DMS 273 treated with DMSO at 0.1 percent for 48 hours (cell line): ENCODE measurements around the gene HMSD.
A peak's percentile ranks its signal among the peaks of the same experiment; 100 is the strongest.
"Not testable (repeated sequence)": the region's sequence is repeated elsewhere in the genome, so short reads cannot be mapped to it uniquely, and the experiment has no call there.

Experiments used
- DNase-seq: peaks from one replicate; lab custom pipeline; 2025; lab: John Stamatoyannopoulos, UW

Gene HMSD

GRCh38 chr18:63949068-63949737 lies at the start of gene HMSD:
Gene HMSD, plus strand, starts transcription at chr18:63949301. Its CDS starts 4,155 bp downstream, at chr18:63953456.
- no peak for DNase-seq

- no peak for DNase-seq
Measured at GRCh38 chr18:63903851-63904570, 45.1 kb upstream of the HMSD start.

- DNase-seq: no peak
Measured at GRCh38 chr18:63904694-63905093, 44.4 kb upstream of the HMSD start.

GRCh38 chr18:63905361-63905760 lies 43.7 kb upstream of the HMSD start:
- DNase-seq: no peak

- DNase-seq: no peak
Measured at GRCh38 chr18:63906056-63906455, 43.0 kb upstream of the HMSD start.

- no peak for DNase-seq
Measured at GRCh38 chr18:63907664-63908063, 41.4 kb upstream of the HMSD start, which contains the start of gene SERPINB10. Gene SERPINB10, plus strand, starts transcription at chr18:63907958. Its CDS starts 7,553 bp downstream, at chr18:63915511.

- no peak for DNase-seq
Measured at GRCh38 chr18:63908858-63909257, 40.2 kb upstream of the HMSD start.

- no peak for DNase-seq
Measured at GRCh38 chr18:63909870-63910269, 39.2 kb upstream of the HMSD start.

- no peak for DNase-seq
Measured at GRCh38 chr18:63917817-63918216, 31.3 kb upstream of the HMSD start.

GRCh38 chr18:63922049-63922448 lies 27.1 kb upstream of the HMSD start:
- DNase-seq: no peak

- no peak for DNase-seq
Measured at GRCh38 chr18:63924551-63924950, 24.6 kb upstream of the HMSD start.

GRCh38 chr18:63928331-63928730 lies 20.8 kb upstream of the HMSD start:
- no peak for DNase-seq

GRCh38 chr18:63929369-63929768 lies 19.7 kb upstream of the HMSD start:
- not testable (repeated sequence) for DNase-seq

- DNase-seq: no peak
Measured at GRCh38 chr18:63930773-63931354, 18.2 kb upstream of the HMSD start.

- DNase-seq: peak; percentile 31
Measured at GRCh38 chr18:63936156-63936931, 12.8 kb upstream of the HMSD start.

- no peak for DNase-seq
Measured at GRCh38 chr18:63936932-63937393, 12.1 kb upstream of the HMSD start.

GRCh38 chr18:63940008-63940407 lies 9.1 kb upstream of the HMSD start:
- no peak for DNase-seq

- not testable (repeated sequence) for DNase-seq
Measured at GRCh38 chr18:63940543-63941050, 8.5 kb upstream of the HMSD start.

GRCh38 chr18:63947051-63947790 lies 1.9 kb upstream of the HMSD start:
- no peak for DNase-seq

GRCh38 chr18:63951302-63951705 lies 2.2 kb downstream of the HMSD start:
- no peak for DNase-seq

GRCh38 chr18:63953811-63954210 lies 4.7 kb downstream of the HMSD start:
- DNase-seq: no peak
